MM.1S (cell line): Measurements from ENCODE around the gene DGKG.

Source experiments
- DNase-seq: peaks from one replicate; pipeline ENCODE4 v3.0.0-alpha.2; 2015
- H2AFZ ChIP-seq: fragments of 300-600 bp; sonication (generic); 2 replicates; pipeline ENCODE4 v1.6.0; 2016; ENCODE audit warnings: antibody characterized with exemption, low read length
- H3F3A ChIP-seq: fragments of 300-600 bp; sonication (generic); 2 replicates; pipeline ENCODE4 v1.6.1; 2016; ENCODE audit warnings: mild to moderate bottlenecking, antibody characterized with exemption, low read length, moderate library complexity, mixed read lengths; ENCODE audit not compliant: insufficient read depth
- H3K27ac ChIP-seq: fragments of 300-600 bp; sonication (generic); 2 replicates; pipeline ENCODE4 v1.5.1; 2016; ENCODE audit warnings: mild to moderate bottlenecking, low read length
- H3K27me3 ChIP-seq: fragments of 300-600 bp; sonication (generic); replicated peaks from 2 replicates; pipeline ENCODE4 v1.6.0; 2016; ENCODE audit warnings: low read length; ENCODE audit not compliant: insufficient read depth
- H3K36me3 ChIP-seq: fragments of 300-600 bp; sonication (generic); replicated peaks from 2 replicates; pipeline ENCODE4 v1.6.1; 2016; ENCODE audit warnings: mild to moderate bottlenecking, low read length, mixed read lengths; ENCODE audit not compliant: insufficient read depth
- H3K4me1 ChIP-seq: fragments of 300-600 bp; sonication (generic); 2 replicates; pipeline ENCODE4 v1.6.1; 2016; ENCODE audit warnings: low read length, mixed read lengths
- H3K4me2 ChIP-seq: fragments of 300-600 bp; sonication (generic); 2 replicates; pipeline ENCODE4 v1.6.0; 2016; ENCODE audit warnings: low read depth, low read length
- H3K4me3 ChIP-seq: fragments of 300-600 bp; sonication (generic); 2 replicates; pipeline ENCODE4 v1.5.1; 2016; ENCODE audit warnings: low read length, mixed read lengths
- H3K79me2 ChIP-seq: fragments of 300-600 bp; sonication (generic); 2 replicates; pipeline ENCODE4 v1.6.1; 2016; ENCODE audit warnings: mixed run types, low read length, mixed read lengths
- H3K9ac ChIP-seq: fragments of 300-600 bp; sonication (generic); 2 replicates; pipeline ENCODE4 v1.6.1; 2016; ENCODE audit warnings: low read length, mixed read lengths
- H3K9me2 ChIP-seq: fragments of 300-600 bp; sonication (generic); replicated peaks from 2 replicates; pipeline ENCODE4 v1.6.1; 2016; ENCODE audit warnings: mild to moderate bottlenecking, low read length, mixed read lengths; ENCODE audit not compliant: insufficient read depth
- H3K9me3 ChIP-seq: fragments of 300-600 bp; sonication (generic); replicated peaks from 2 replicates; pipeline ENCODE4 v1.6.1; 2016; ENCODE audit warnings: mild to moderate bottlenecking, low read length, mixed read lengths; ENCODE audit not compliant: insufficient read depth
- H4K20me1 ChIP-seq: fragments of 300-600 bp; sonication (generic); 2 replicates; pipeline ENCODE4 v1.6.1; 2016; ENCODE audit warnings: mild to moderate bottlenecking, low read length, moderate library complexity, mixed read lengths; ENCODE audit not compliant: insufficient read depth
- EZH2 ChIP-seq: fragments of 300-600 bp; sonication (generic); optimal IDR thresholded peaks from 2 replicates; pipeline ENCODE3; 2017; ENCODE audit warnings: low read depth, mild to moderate bottlenecking, antibody characterized with exemption, low read length, mixed read lengths
- EZH2phosphoT487 ChIP-seq: fragments of 300-600 bp; sonication (generic); IDR thresholded peaks from 2 replicates; pipeline ENCODE4 v1.6.1; 2018; ENCODE audit warnings: antibody characterized with exemption, low read length
- TF ChIP-seq, protein P1 (sequence below): fragments of 300-600 bp; sonication (generic); IDR thresholded peaks from 2 replicates; pipeline ENCODE4 v1.5.1; 2016; ENCODE audit warnings: antibody characterized with exemption, low read length, mixed read lengths

DGKG gene

GRCh38 chr3:186198442-186198841, 163.6 kb downstream of the DGKG start:
- no peaks in the 10 kb centered on the region for H3F3A ChIP-seq

DNA sequence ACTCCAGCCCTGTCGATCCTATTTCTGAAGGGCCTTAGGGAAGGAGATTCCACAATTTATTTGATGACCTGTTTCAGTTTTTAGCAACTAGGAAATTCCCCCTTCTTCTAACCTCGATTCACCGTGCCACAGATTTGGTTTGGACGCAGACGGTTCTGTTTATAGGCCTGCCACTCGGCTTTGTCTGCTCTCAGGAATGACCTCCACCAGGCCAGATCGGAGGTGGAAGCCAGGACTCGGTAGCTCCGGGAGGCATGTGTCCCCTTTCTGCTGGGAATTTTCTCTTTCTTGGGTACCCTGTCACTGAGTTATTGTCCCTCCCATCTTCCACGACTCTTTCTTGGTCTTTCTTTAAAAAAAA, 167.6 kb downstream of the DGKG start:
- Histone ChIP-seq H2AFZ (no peak overlapping the region), H3K9me3 (no peaks in the 10 kb centered on the region), H3K9ac (no peak overlapping the region), H4K20me1 (no peaks in the 10 kb centered on the region), H3F3A (no peaks in the 10 kb centered on the region), H3K9me2 (no peaks in the 10 kb centered on the region), H3K36me3 (no peaks in the 10 kb centered on the region), H3K4me2 (no peak overlapping the region), H3K27ac (no peak overlapping the region), H3K27me3 (no peaks in the 10 kb centered on the region), H3K4me3 (no peak overlapping the region), H3K79me2 (no peaks in the 10 kb centered on the region), H3K4me1 (no peaks in the 10 kb centered on the region)
- TF ChIP-seq EZH2 = no peak
- TF ChIP-seq EZH2phosphoT487 = no peak
- TF ChIP-seq, protein P1, sequence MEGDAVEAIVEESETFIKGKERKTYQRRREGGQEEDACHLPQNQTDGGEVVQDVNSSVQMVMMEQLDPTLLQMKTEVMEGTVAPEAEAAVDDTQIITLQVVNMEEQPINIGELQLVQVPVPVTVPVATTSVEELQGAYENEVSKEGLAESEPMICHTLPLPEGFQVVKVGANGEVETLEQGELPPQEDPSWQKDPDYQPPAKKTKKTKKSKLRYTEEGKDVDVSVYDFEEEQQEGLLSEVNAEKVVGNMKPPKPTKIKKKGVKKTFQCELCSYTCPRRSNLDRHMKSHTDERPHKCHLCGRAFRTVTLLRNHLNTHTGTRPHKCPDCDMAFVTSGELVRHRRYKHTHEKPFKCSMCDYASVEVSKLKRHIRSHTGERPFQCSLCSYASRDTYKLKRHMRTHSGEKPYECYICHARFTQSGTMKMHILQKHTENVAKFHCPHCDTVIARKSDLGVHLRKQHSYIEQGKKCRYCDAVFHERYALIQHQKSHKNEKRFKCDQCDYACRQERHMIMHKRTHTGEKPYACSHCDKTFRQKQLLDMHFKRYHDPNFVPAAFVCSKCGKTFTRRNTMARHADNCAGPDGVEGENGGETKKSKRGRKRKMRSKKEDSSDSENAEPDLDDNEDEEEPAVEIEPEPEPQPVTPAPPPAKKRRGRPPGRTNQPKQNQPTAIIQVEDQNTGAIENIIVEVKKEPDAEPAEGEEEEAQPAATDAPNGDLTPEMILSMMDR = no peak
- no peak for DNase-seq

More at GRCh38 chr3:186198442-186198841, 163.6 kb downstream of the DGKG start:
- H3K4me2 ChIP-seq = no peak overlapping the region
- H3K9me3 ChIP-seq = no peaks in the 10 kb centered on the region
- TF ChIP-seq, protein P1 = no peak
- TF ChIP-seq EZH2 (no peak), EZH2phosphoT487 (no peak)
- no peaks in the 10 kb centered on the region for H3K9me2 ChIP-seq
- H3K4me1 ChIP-seq = no peaks in the 10 kb centered on the region
- H3K4me3 ChIP-seq = no peak overlapping the region
- no peaks in the 10 kb centered on the region for H4K20me1 ChIP-seq
- no peak overlapping the region for H3K27ac ChIP-seq
- no peaks in the 10 kb centered on the region for H3K79me2 ChIP-seq
- H3K36me3 ChIP-seq = no peaks in the 10 kb centered on the region
- no peak overlapping the region for H3K9ac ChIP-seq
- no peak for DNase-seq
- no peak overlapping the region for H2AFZ ChIP-seq
- H3K27me3 ChIP-seq = no peaks in the 10 kb centered on the region

DNA sequence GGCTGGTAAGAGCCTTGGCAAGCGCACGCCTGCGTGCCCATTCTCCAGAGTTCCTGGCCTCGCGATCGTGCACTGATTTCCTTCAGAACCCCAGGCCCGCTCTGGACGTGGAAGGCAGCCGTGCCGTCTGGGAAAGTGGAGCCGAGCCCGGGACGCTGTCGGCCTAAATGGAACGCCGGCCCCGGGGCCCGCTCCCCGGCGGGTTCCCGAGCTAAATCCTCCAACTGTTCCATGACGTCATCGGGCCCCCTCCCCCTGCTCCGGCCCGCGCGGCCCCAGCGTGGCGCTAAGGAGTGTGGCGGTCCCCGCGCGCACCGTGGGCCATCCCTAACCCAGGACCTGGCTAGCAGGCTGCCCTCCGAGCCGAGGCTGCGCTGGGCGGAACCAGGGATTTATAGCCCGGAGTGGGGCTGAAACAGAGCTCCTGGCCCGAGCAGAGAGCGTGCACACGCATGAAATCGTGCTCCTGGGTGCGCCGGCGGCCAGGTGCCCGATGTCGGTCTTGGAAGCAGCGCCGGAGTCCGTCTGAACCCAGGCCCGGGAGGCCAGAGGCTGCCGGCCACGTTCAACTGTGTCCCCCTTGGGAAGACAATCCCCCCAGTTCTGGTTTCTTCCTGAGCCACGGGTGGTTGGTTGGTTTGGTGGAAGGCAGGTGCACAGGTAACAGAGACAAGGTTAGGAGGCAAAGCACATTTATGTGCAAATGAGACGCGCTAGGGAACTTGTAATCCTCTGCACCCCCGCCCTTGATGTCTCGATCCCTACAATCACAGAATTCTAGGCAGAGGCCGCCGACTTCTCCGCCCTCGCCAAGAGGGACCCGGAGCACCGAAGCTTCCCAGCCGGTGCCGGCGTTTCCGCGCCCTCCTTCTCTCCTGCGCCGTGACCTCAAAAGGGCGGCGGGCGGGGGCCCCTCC, 168.2 kb downstream of the DGKG start:
- Histone ChIP-seq H2AFZ (no peak overlapping the region), H3F3A (no peaks in the 10 kb centered on the region), H3K9ac (no peak overlapping the region), H3K9me3 (no peaks in the 10 kb centered on the region), H3K9me2 (no peaks in the 10 kb centered on the region), H3K27me3 (no peaks in the 10 kb centered on the region), H3K4me2 (no peak overlapping the region), H3K4me3 (no peak overlapping the region), H3K36me3 (no peaks in the 10 kb centered on the region), H3K79me2 (no peaks in the 10 kb centered on the region), H3K27ac (no peak overlapping the region), H4K20me1 (no peaks in the 10 kb centered on the region), H3K4me1 (no peaks in the 10 kb centered on the region)
- no peak for DNase-seq
- no peak for TF ChIP-seq EZH2phosphoT487
- no peak for TF ChIP-seq EZH2
- TF ChIP-seq, protein P1 = no peak
